Inflammatory macrophage (primary cell): Measurements from ENCODE around the gene APCDD1.
A peak's percentile ranks its signal among the peaks of the same experiment; 100 is the strongest.
"Not testable (repeated sequence)": the region's sequence is repeated elsewhere in the genome, so short reads cannot be mapped to it uniquely, and the experiment has no call there.

Source experiments
- DNase-seq, 2 donors: peaks; one replicate each; pipeline ENCODE4 v3.0.0-alpha.2; 2020 to 2022

The APCDD1 gene

DNA sequence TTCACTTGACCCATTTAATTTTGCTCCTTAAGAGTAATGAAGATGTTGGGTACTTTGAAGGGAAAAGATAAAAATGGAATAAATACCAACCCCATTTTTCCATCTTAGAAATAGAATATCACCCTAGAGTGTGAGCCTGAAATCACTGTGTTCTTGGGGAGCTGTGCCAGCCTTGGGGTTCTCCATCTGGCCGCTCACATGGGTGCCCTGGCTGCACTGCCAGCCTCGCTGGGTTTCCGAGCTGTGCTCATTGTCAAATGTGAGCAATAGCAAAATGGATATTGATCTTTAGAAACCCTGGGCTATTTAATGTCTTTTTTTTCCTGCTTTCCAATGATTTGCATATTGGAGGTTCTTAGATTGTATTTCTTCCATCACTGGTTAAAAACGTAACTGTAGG lies 9.3 kb downstream of the APCDD1 start:
- DNase-seq = no peak

DNA sequence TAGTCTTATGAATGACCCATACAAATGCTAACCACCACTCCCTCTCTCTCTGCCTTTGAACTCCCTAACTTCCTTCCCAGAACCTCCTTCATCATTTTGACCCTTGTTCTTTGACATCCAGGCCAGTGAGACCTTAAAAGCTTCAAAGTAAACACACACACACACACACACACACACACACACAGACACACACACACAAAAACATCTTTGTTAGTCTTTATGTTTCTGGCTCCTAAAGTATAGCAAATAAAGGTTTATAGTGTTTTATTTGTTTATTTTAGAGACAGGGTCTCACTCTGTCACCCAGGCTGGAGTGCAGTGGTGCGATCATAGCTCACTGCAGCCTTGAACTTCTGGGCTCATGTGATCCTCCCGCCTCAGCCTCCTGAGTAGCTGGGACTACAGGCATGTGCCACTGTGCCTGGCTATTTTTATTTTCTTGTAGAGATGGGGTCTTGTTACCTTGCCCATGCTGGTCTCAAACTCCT lies 9.8 kb downstream of the APCDD1 start:
- not testable (repeated sequence) for DNase-seq

DNA sequence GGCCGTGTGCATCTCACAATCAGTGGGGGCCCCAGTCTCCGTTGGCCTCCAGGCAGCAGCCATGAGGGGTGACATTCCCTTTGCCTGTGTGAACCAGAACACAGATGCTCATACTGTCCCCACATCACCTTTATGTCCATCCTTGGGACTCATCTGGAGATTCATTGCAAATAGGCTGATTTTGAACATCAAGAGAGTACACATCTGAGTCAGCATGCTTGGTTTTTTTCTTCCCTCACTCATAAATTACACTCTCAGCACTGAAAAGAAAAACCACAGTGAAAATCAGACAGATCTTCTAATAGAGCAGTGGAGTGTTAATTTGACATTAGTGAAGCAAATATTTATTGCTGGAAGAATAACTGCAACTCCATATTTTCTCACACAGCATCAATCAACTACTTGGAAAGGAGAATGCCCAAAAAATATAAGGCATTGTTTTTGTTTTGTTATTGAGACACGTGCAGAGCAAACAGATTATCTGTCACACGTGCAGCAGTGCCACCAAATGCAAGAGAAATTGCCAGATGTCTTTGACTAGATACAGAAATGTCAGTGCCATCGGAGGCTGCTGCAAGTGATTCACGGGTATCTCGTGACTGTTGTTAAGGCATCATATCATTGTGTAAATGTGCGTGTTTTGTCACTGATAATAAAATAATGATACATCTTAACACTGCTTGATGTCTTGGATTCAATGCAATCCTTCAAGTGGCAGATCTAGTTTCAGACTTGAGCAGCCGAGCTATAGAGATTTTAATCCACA lies 10.9 kb downstream of the APCDD1 start:
- no peak for DNase-seq

DNA sequence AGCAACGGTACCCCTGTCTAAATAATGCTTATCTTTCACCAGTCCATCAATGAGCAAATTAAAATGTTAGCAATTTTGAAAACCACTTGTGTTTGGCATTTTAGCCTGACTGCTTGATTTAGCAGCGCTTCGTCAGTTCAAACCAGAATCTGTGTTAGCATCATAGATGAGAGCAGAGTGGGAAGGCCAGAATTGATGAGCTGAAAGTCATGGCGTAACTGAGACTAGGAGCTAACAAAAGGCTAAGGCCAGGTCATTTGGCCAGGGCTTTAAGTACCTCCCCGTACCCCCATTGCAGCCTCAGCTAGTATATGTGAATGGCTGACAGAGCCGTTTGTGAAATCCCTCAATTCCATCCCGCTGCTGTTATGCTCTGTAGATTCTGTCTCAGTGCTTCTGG lies 16.0 kb downstream of the APCDD1 start:
- DNase-seq = no peak

DNA sequence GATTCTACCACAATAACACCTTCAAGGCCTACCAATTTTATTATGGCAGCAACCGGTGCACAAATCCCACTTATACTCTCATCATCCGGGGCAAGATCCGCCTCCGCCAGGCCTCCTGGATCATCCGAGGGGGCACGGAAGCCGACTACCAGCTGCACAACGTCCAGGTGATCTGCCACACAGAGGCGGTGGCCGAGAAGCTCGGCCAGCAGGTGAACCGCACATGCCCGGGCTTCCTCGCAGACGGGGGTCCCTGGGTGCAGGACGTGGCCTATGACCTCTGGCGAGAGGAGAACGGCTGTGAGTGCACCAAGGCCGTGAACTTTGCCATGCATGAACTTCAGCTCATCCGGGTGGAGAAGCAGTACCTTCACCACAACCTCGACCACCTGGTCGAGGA lies 17.1 kb downstream of the APCDD1 start:
- DNase-seq = no peak

DNA sequence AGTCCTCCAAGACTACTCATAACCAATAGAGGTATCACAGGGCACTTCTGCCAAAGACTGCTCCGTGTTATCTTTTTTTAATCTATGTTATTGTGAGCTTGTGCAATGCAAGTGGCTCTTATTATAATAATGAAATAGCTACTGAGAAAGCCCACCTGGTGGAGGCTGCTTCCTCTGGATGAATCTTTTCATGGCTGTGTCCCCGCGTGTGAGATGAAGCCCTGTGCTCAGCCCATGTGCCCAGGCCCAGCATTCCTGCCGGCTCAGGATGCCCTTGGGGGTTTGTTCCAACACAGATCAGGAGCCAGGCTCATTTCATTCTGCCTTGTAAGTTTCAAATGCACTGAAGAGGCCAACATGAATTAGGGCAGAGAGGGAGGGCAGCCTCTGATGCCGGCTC lies 18.7 kb downstream of the APCDD1 start:
- DNase-seq = no peak

DNA sequence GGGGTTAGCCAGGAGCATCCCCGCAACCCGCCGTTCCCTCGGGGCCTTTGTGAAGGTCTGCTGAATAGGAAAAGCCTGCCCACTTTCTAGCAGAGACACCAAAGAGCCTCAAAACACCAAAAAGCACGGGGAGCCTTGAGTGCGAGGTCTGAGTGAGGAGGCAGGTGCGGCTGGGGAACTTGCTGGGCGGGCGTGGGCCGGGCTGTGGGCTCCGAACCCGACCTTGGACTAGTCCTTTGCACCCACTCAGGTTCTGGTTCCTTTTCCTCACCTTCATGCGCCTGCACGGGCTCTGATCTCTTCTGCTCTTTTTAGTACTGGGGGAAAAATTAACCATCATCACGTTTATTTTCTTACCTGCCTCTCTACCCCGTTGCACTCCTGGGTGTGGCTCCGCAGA lies 19.9 kb downstream of the APCDD1 start:
- DNase-seq = no peak

DNA sequence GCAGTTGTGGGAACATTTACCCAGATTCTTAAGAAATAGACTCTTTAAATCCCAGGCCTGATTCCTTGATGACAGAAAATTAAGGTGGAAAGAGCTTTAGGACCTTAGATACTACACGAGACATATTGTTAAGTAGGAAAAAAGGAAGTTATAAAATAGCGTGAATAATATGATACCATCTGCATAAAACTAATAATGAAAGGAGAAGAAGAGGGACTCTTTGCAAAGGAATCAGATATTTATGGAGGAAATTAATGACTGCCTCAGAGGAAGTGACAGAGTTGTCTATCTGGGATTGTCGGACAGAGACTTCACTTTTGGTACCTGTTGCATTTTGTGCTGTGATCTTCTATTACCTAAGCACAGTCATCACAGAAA lies 20.8 kb downstream of the APCDD1 start:
- peak in 1 of 2 donors; percentile 25 for DNase-seq

DNA sequence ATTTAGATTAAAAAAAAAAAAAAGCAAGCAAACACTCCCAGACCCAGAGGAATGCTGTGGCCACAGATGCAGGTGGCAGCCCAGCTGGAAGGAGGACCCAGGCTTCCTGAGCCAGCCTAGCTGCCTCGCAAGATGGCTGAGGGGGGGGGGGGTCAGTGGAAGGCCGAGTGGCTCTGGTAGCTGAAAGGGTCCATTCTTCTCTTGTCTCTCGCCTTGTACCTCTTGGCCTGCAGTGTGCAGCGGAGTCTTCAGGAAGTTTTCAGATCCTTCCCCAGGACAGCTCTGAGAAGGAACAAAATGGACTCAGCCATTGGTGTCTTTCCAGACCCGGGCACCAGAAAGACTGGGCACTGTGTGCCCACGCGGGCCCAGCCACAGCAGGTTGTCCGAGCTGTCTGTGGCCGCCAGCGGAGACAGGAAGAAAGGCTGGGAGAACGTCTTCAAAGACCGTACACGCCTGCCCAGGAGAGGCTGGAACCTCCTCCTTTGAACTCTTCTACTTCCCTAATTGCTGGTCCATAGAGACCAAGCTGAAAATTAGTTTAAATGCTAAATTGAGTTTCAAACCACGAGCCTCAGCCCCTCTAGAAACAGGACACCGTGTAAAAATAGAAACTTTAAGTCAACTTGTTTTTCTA lies 21.3 kb downstream of the APCDD1 start:
- DNase-seq = no peak

DNA sequence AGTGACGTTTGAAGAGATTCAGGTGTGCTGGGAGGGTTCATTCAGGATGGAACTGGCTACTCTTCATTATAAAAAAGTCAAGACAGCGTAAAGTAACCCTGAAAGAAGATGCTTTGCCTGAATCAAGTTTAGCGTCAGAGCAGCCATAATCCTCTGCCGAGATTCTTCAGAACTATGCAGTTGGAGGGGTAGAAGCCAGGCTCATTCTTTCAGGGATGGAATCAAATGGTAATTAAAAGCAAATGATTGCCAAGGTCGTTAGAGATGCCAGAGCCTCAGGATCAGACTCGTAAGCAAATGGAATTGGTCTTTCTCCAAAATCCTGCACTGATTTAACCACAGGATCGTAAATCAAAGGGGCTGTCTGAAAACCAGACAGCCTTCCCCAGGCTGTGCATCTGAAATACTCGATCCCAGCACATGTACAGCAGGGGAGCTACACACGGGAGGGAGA lies 21.9 kb downstream of the APCDD1 start:
- no peak for DNase-seq

DNA sequence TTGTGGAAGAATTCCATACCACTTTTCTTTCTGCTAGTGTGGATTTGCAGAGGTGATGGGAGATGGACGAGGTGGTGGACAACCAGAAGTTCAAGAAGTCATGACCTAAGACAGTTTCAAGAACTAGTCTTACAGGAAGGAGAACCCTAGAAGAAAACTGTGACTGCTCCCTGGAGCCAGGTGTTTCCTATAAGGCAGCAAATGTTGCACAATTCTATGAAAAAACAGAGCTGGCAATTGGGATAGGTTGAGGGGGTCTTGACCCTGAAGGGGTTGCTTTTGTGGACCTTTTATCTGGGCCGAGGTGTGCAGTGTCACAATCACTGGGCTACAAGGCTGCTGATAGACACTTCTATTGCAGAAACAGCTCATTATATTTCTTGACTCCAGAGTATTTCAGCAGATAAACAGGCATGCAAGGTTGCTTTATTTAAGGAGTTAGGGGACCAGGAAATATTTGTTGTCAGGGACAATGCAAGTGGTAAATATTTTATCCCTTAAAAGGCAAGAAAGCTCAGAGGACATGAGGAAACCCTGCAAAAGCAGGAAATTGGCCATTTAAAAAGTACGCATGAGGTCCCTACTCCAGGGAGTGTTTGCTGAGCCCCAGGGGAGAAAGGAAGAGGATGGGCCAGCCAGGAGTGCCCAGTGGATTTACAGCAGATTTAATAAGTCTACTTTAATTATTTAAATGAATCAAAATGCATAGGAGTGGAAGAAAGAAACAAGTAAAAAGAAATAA lies 22.9 kb downstream of the APCDD1 start:
- no peak for DNase-seq

DNA sequence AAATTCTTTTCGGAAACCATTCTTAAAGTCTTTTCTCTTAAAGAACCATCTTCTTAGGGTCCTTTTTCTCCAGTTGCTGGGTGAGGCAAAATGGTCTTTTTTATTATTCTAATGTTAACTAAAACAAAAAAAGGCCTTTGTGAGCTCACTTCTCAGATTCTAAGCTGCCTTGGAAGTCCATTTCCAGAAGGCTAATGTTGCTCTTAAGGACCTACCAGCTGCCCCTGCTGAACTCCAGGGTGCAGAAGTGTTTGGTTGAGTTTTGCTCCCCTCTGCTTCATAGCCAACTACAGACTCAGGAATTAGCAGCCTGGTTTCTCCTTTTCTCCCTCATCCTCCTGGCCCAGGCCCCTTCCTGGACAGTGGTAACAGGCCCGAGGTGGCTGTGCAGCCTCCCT lies 23.4 kb downstream of the APCDD1 start:
- DNase-seq = no peak

DNA sequence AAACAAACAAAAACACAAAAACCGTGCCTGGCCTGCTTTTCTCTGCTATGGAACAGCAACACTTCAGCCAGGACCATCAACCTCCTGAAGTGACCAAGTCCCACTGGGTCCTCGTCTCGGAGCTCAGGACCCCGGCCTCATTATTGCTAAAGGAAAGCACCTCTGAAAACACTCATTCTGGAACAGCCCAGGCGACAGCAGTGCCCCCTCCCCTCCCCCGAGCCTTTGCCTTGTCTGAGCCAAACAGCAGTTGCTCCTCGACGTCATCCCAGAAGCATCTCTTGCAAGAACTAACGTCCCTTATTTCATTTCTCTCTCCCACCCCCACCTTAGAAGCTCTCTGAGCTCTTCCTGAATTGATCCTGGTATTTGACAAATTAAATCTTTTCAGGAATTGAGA lies 27.4 kb downstream of the APCDD1 start:
- DNase-seq = no peak

DNA sequence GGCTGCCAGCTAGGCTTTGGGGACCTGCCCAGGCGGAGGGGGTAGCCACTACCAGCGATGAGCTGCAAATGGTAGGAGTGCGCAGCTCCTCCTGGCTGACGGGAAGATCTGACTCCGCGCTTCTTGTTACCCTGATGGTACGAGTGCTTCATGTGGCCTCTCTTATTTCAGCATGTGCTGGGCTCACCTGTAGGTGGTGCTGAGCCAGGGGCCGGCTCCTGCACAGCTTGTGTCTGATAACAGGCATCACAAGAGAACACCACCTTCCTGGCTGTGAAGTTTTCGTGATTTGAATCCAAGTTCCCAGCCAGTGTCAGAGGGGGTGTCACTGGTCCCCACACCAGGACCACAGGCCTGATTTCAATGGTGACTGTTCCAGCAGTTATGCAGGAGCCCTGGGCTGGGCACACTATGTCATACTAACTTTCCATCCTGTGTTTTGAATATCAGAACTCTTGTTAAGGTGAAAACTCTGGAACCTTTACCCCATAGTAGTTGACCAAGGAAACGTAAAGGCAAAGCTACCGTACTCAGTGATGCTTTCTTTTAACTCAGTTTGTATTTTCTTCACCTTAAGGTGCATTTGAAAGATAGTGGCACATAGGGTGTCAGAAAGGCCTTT lies 28.0 kb downstream of the APCDD1 start:
- DNase-seq = no peak

DNA sequence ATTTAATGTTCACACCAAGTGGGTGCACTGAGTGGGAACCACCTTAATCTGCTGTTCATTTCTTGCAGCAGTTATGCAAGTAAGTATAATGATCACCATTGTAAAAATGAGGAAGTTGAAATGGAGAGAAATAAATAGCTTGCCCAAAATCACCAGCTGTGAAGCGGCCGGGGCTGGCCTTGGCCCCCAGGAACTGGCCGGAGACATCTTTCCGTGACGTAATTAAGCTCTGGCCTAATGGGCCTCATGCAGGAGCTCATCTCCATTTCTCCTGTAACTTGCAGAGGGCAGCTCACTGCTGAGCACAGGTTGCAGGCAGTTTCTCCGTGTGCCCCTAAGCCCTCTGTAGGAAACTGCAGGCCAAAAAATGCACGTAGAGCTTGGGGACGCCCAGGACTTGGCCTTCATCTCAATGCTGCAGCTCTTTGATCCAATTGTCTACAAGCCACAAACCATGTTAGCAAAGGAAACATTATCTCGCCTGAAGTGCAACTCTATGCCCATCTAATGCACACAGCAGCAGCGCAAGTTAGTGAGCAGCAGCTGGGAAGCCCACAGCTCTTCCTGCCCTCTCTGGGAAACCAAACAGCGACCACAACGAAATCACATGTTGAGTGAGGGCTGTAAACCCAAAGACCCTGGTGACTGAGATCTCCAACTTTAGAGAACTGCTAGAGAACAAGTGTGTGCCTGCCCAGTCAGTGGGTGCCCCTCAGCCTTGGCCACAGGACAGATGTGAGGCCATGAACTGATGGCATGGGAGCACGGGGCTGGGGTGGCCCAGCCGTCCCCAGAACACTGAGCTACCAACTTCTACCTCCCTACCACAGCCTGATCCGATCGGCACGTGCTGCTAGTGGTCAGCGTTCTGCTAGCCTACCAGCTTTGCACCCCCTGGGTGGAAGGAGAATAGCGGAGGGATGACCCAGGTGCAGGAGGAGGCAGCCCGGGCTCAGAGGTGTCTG lies 28.8 kb downstream of the APCDD1 start:
- peak; percentile 62 to 68 for DNase-seq

DNA sequence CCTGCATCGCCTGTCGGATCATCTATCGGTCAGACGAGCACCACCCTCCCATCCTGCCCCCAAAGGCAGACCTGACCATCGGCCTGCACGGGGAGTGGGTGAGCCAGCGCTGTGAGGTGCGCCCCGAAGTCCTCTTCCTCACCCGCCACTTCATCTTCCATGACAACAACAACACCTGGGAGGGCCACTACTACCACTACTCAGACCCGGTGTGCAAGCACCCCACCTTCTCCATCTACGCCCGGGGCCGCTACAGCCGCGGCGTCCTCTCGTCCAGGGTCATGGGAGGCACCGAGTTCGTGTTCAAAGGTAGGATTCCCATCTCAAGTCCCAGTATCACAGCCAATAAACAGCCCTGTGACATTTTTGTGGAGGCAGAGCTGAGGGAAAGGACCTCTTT lies 31.0 kb downstream of the APCDD1 start:
- no peak for DNase-seq

DNA sequence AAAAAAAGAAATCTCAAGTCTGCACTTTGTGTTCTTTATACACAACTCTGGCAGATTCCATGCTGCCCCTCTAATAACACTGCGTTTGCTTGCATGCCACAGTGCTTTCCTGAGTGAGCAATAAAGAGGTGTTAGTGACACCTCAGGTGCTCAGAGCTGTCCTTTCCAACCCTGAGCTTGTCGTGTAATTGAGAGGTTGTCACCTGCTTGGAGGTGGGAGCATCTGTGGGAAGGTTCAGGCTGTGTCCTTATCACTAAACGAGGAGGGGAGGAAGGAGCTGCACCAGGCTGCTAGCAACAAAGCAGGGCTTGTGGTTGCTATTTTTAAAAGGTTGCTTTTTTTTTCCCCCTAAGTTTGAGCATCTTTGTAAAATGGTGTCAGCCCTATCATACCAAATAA lies 31.9 kb downstream of the APCDD1 start:
- DNase-seq = no peak

DNA sequence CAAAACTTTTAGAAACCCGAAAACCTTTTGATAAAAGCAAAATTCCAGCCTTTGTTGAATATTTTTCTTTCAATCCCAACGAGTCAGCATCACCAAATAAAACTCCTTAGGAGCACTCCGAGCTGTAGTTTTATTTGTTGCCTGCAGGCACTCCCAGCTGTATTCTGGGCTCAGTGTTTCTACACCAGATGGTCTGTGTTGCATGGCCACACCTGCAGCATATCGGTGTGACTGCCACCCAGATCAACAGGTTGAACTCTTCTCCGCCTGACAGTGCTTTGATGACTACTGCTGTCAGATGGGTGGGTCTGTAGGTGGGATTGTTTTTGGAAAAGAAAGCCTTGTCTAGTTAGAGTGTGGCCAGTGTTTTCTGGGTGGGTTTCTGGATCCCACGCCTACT lies 32.7 kb downstream of the APCDD1 start:
- DNase-seq = no peak

DNA sequence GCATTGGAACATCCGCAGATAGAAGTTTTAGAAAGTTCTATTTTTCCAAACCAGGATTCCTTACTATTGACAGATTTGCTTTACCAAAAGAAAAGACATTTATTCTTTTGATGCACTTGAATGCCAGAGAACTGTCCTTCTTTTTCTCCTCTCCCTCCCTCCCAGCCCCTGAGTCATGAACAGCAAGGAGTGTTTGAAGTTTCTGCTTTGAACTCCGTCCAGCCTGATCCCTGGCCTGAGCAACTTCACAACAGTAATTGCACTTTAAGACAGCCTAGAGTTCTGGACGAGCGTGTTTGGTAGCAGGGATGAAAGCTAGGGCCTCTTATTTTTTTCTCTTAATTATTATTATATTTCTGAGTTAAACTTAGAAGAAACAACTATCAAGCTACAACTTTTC lies 33.6 kb downstream of the APCDD1 start:
- DNase-seq = no peak

DNA sequence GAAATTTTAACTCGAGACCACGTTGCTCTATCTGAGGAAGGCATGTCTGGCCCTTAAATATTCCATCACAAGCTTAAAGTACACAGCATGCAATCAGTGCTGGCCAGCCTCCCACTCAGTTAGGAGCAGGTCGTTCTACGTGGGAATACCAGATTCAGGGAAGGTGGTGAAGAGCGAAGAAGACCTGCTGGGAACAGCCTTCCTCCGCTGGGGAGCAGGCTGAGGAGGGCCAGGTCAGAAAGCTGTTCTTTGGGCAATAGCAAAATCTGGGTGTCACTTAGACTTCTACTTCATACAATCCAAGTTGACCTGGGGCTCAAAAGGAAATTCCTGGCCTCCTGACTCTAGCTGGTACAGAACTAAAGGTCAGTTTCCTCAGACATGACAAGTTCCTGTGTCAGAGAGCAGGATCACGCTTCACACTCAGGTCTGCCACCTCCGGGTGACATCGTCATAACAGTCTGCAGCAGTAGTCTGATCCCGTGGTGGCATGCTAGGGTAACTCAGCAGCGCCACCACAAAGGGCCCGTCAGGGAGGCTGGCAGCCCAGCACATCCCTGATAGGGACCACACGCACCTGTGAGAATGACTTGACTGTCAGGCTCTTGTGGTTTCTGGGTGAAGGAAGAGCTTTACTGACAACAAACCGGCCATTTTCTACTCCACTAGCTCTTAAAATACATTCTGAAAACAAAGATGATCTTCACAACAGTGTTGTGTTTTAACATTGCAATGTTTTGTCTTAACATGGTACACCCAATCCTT lies 36.1 kb downstream of the APCDD1 start:
- peak; percentile 50 to 73 for DNase-seq

DNA sequence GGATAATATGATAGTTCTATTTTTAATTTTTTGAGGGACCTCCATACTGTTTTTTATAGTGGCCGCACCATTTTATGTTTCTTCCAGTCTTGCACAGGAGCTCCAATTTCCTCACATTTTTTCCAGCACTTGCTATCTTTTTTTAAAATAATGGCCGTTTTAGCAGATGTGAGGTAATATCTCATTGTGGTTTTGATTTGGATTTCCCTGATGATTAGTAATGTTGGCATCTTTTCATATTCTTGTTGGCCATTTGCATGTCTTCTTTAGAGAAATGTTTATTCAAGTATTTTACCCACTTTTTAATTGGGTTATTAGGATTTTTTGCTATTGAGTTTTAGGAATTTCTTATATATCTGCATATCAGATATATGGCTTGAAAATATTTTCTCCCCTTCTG lies 41.5 kb downstream of the APCDD1 start:
- DNase-seq = no peak
